Upper lobe of left lung (tissue), 4 donors: ENCODE results near the gene SCAMP2.

Experiments
- CTCF ChIP-seq, 6 experiments: fragments of 450-650 bp in 4 of 6; fragments of 200-600 bp in 2 of 6; sonication (generic) in 2 of 6; IDR thresholded peaks; one replicate each; pipeline ENCODE4 v1.5.1; 2016 to 2019; ENCODE audit warnings: antibody characterized with exemption in 6 of 6
- EP300 ChIP-seq, 4 donors: sonication (generic); formaldehyde crosslinking; IDR thresholded peaks; one replicate each; pipeline ENCODE4 v1.5.1; 2017; ENCODE audit warnings: antibody characterized with exemption in 4 of 4, control low read depth in 2 of 4
- POLR2A ChIP-seq, 4 donors: fragments of 450-650 bp; IDR thresholded peaks; one replicate each; pipeline ENCODE4 v1.5.1; 2016 to 2017; ENCODE audit warnings: antibody characterized with exemption in 4 of 4, mild to moderate bottlenecking in 2 of 4
- POLR2AphosphoS5 ChIP-seq, 2 donors: sonication (generic); formaldehyde crosslinking; IDR thresholded peaks; one replicate each; pipeline ENCODE4 v1.5.1; 2017; ENCODE audit warnings: antibody characterized with exemption in 2 of 2

DNA sequence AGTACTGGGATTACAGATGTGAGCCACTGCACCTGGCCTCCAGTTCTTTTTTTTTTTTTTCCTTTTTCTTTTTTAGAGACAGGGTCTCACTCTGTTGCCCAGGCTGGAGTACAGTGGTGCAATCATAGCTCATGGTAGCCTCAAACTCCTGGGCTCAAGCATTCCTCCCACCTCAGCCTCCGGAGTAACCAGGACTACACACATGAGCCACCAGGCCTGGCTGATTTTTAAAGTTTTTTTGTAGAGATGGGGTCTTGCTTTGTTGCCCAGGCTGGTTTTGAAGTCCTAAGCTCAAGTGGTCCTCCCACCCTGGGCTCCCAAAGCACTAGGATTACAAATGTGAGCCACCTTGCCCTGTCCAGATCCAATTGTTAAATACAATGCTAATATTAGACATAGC, 16.6 kb downstream of the SCAMP2 start:
- no peak for TF ChIP-seq CTCF (IDR thresholded peaks at IDR 0.05)
- no peak for TF ChIP-seq POLR2A (IDR thresholded peaks at IDR 0.05)
- no peak for TF ChIP-seq EP300 (IDR thresholded peaks at IDR 0.05)
- no peak for TF ChIP-seq POLR2AphosphoS5 (IDR thresholded peaks at IDR 0.05)
